ENCODE measurements around the gene CPT1C.

The CPT1C gene

GRCh38 chr19:49696115-49696514 is 5.2 kb downstream of the CPT1C start:
- no peak overlapping the region for H3K4me3 ChIP-seq (ENCODE audit: low read depth, low read length)
- no peak for TF ChIP-seq CTCF (IDR thresholded peaks at IDR 0.05; ENCODE audit: borderline replicate concordance, insufficient read depth, low read depth, low read length)

DNA sequence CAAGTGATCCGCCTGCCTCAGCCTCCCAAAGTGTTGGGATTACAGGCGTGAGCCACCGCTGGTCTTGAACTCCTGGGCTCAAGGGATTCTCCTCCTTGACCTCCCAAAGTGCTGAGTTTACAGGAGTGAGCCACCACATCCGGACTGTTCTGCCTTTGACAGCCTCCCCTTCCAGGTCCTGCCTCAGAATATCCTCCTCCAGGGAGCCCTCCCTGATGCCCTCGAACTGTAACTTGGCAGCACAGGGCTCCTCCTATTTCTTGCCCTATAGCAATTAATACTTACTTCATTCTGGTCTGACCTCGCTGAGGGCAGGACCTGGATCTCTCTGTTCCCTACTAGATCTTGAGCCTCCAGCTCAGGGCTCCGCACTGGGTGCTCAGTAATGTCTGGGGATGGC is 5.9 kb downstream of the CPT1C start:
- TF ChIP-seq CTCF (IDR thresholded peaks at IDR 0.05; ENCODE audit: borderline replicate concordance, insufficient read depth, low read depth, low read length) = no peak
- H3K4me3 ChIP-seq (ENCODE audit: low read depth, low read length) = no peak overlapping the region

DNA sequence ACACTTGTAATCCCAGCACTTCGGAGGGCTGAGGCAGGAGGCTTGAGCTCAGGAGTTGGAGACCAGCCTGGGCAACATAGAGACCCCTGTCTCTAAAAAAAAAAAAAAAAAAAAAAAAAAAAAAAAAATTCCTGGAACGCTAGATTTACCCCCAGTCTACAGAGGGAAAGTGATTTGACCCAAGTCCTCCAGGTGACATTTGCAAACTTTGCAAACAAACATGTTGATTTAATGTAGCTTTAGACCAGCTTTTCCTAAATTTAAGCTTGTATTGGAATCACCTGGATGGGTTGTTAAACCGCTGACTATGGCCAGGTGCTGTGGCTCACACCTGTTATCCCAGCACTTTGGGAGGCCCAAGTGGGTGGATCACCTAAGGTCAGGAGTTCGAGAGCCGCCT is 8.4 kb downstream of the CPT1C start:
- TF ChIP-seq CTCF (IDR thresholded peaks at IDR 0.05; ENCODE audit: borderline replicate concordance, insufficient read depth, low read depth, low read length) = no peak
- H3K4me3 ChIP-seq (ENCODE audit: low read depth, low read length) = no peak overlapping the region

DNA sequence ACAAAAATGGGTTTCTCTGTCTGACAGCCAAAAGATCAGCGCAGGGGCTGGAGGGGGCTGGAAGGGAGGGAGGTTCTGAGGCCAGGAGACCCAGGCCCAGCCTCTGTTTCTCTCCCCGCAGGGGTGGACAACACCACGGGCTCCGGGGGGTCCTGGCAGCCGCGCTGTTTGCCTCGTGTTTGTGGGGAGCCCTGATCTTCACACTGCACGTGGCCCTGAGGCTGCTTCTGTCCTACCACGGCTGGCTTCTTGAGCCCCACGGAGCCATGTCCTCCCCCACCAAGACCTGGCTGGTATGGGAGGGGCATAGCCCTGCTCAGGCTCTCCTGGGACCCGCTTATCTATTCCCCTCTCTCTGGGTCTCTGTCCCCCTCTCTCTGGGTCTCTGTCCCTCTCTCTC is 9.6 kb downstream of the CPT1C start:
- TF ChIP-seq CTCF (IDR thresholded peaks at IDR 0.05; ENCODE audit: borderline replicate concordance, insufficient read depth, low read depth, low read length) = no peak
- no peak overlapping the region for H3K4me3 ChIP-seq (ENCODE audit: low read depth, low read length)

GRCh38 chr19:49701271-49701786 is 10.4 kb downstream of the CPT1C start:
- no peak for TF ChIP-seq CTCF (IDR thresholded peaks at IDR 0.05; ENCODE audit: borderline replicate concordance, insufficient read depth, low read depth, low read length)
- no peak overlapping the region for H3K4me3 ChIP-seq (ENCODE audit: low read depth, low read length)

DNA sequence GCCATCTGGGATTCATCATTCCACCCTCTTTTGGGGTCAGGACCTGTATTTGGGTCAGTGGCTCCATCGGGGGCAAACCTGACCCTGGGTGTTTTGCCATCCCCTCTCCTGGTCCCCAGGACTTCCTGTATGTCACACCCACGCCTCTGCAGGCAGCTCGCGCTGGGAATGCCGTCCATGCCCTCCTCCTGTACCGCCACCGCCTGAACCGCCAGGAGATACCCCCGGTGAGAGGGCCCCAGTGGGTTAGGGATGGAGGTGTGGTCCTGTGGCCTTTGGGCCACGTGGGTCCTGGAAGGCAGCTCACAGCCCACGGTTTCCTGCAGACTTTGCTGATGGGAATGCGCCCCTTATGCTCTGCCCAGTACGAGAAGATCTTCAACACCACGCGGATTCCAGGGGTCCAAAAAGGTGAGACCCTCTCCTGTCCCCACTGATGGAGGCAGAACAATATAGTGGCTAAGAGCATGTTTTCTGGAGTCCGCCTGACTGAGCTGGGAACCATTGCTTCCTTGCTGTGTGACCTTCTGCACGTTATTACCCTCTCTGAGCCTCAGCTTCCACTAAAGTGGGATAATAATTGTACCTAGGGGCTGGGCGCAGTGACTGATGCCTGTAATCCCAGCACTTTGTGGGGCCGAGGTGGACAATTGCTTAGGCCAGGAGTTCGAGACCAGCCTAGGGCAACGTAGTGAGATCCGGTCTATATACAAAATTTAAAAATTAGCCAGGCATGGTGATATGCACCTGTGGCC is 14.1 kb downstream of the CPT1C start:
- TF ChIP-seq CTCF (IDR thresholded peaks at IDR 0.05; ENCODE audit: borderline replicate concordance, insufficient read depth, low read depth, low read length) = no peak
- H3K4me3 ChIP-seq (ENCODE audit: low read depth, low read length) = no peak overlapping the region

DNA sequence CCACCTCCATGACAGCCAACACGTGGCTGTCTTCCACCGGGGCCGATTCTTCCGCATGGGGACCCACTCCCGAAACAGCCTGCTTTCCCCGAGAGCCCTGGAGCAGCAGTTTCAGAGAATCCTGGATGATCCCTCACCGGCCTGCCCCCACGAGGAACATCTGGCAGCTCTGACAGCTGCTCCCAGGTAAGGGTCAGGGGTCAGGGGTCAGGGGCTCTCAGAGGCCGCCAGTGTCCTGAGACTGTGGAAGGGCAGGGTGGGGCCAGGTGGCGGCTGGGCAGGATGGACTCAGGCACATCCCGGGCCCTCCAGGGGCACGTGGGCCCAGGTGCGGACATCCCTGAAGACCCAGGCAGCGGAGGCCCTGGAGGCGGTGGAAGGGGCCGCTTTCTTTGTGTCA is 15.0 kb downstream of the CPT1C start:
- no peak for TF ChIP-seq CTCF (IDR thresholded peaks at IDR 0.05; ENCODE audit: borderline replicate concordance, insufficient read depth, low read depth, low read length)
- no peak overlapping the region for H3K4me3 ChIP-seq (ENCODE audit: low read depth, low read length)
